Astrocyte (in vitro differentiated cells and primary cell): ENCODE data around the gene MTERF4. TPM values are rescaled to one million over a fixed set of nuclear protein-coding genes. Genes with fewer than 3 reads are reported as not detected.

ENCODE experiments used
- DNase-seq: peaks from one replicate; pipeline ENCODE4 v3.0.0-alpha.2; 2010; ENCODE audit warnings: low read depth
- FAIRE-seq: peaks from 2 replicates; lab custom pipeline; 2011; peaks lifted over from hg19 to GRCh38; lab: Jason Lieb, UNC
- H2AFZ ChIP-seq: 2 replicates; pipeline ENCODE4 v1.6.0; 2012; ENCODE audit warnings: low read depth, low read length, inconsistent platforms
- H3K27ac ChIP-seq: 2 replicates; pipeline ENCODE4 v1.5.1; 2011; ENCODE audit warnings: low read depth, low read length, inconsistent platforms
- H3K27me3 ChIP-seq: 2 replicates; pipeline ENCODE4 v1.6.0; 2011; ENCODE audit warnings: low read length, inconsistent platforms; ENCODE audit not compliant: insufficient read depth
- H3K36me3 ChIP-seq: 2 replicates; pipeline ENCODE4 v1.5.1; 2011; ENCODE audit warnings: low read length, inconsistent platforms; ENCODE audit not compliant: insufficient read depth
- H3K4me1 ChIP-seq: 2 replicates; pipeline ENCODE4 v1.5.1; 2011; ENCODE audit warnings: low read length, inconsistent platforms; ENCODE audit not compliant: insufficient read depth
- H3K4me2 ChIP-seq: 2 replicates; pipeline ENCODE4 v1.6.0; 2012; ENCODE audit warnings: low read length, inconsistent platforms
- H3K4me3 ChIP-seq: 2 replicates; pipeline ENCODE4 v1.5.1; 2011; ENCODE audit warnings: low read depth, mild to moderate bottlenecking, low read length, inconsistent platforms; ENCODE audit not compliant: insufficient read depth
- H3K79me2 ChIP-seq: 2 replicates; pipeline ENCODE4 v1.6.0; 2012; ENCODE audit warnings: mild to moderate bottlenecking, low read length, inconsistent platforms; ENCODE audit not compliant: insufficient read depth
- H3K9ac ChIP-seq: 2 replicates; pipeline ENCODE4 v1.6.0; 2012; ENCODE audit warnings: mild to moderate bottlenecking, low read length, inconsistent platforms
- H3K9me3 ChIP-seq: 2 replicates; pipeline ENCODE4 v1.5.1; 2012; ENCODE audit warnings: low read depth, mild to moderate bottlenecking, low read length, inconsistent platforms; ENCODE audit not compliant: insufficient read depth
- H4K20me1 ChIP-seq: 2 replicates; pipeline ENCODE4 v1.6.0; 2012; ENCODE audit warnings: low read length, inconsistent platforms; ENCODE audit not compliant: insufficient read depth
- H3K27ac Mint-ChIP-seq: one replicate; pipeline ENCODE4 v1.8.0; 2021; ENCODE audit warnings: mild to moderate bottlenecking, mixed read lengths; ENCODE audit not compliant: unreplicated experiment
- H3K27me3 Mint-ChIP-seq: one replicate; pipeline ENCODE4 v1.8.0; 2021; ENCODE audit warnings: low read depth, mixed read lengths; ENCODE audit not compliant: unreplicated experiment
- H3K36me3 Mint-ChIP-seq: one replicate; pipeline ENCODE4 v1.8.0; 2021; ENCODE audit warnings: low read depth, mixed read lengths; ENCODE audit not compliant: unreplicated experiment
- H3K4me1 Mint-ChIP-seq: one replicate; pipeline ENCODE4 v1.8.0; 2021; ENCODE audit warnings: low read depth, mixed read lengths; ENCODE audit not compliant: unreplicated experiment
- H3K4me3 Mint-ChIP-seq: one replicate; pipeline ENCODE4 v1.8.0; 2021; ENCODE audit warnings: mild to moderate bottlenecking, moderate library complexity, mixed read lengths; ENCODE audit not compliant: unreplicated experiment
- H3K9me3 Mint-ChIP-seq: one replicate; pipeline ENCODE4 v1.8.0; 2021; ENCODE audit warnings: mild to moderate bottlenecking, mixed read lengths; ENCODE audit not compliant: unreplicated experiment
- CTCF ChIP-seq: IDR thresholded peaks from 2 replicates; pipeline ENCODE4 v1.5.1; 2011; ENCODE audit warnings: low read depth, mild to moderate bottlenecking, inconsistent platforms, low read length, moderate library complexity; ENCODE audit not compliant: insufficient read depth
- EZH2 ChIP-seq: IDR thresholded peaks from 2 replicates; pipeline ENCODE4 v1.6.1; 2012; ENCODE audit warnings: mild to moderate bottlenecking, low read length, inconsistent platforms; ENCODE audit not compliant: insufficient read depth
- total RNA-seq: library from RNA; stranded (reverse); gene quantifications from 2 replicates; pipeline ENCODE4 v1.2.1, GENCODE V29; 2021

MTERF4 gene
- total RNA-seq, 1 donor from 2014 or later: 26.3 TPM

- H2AFZ ChIP-seq: no peak overlapping the region
- H3K79me2 ChIP-seq: no peaks in the 10 kb centered on the region
- no peaks in the 10 kb centered on the region for H3K9me3 ChIP-seq
- Mint-ChIP-seq H3K9me3 (no peaks in the 10 kb centered on the region), H3K27ac (no peak overlapping the region), H3K4me3 (no peak overlapping the region), H3K4me1 (no peaks in the 10 kb centered on the region), H3K27me3 (peaks cover 3% of the 10 kb centered on the region), H3K36me3 (peaks cover 2% of the 10 kb centered on the region)
- no peak overlapping the region for H3K4me3 ChIP-seq
- no peaks in the 10 kb centered on the region for H4K20me1 ChIP-seq
- no peaks in the 10 kb centered on the region for H3K27me3 ChIP-seq
- H3K4me2 ChIP-seq: no peak overlapping the region
- no peaks in the 10 kb centered on the region for H3K4me1 ChIP-seq
- no peak for TF ChIP-seq CTCF
- TF ChIP-seq EZH2: no peak
- FAIRE-seq: no peak
- no peak for DNase-seq
- no peaks in the 10 kb centered on the region for H3K36me3 ChIP-seq
- H3K27ac ChIP-seq: no peak overlapping the region
- no peak overlapping the region for H3K9ac ChIP-seq
Measured at GRCh38 chr2:241110607-241111439, 8.7 kb upstream of the MTERF4 start.

- no peak overlapping the region for H3K27ac Mint-ChIP-seq
- no peak for TF ChIP-seq EZH2
- TF ChIP-seq CTCF: no peak
- H3K4me2 ChIP-seq: no peak overlapping the region
- H2AFZ ChIP-seq: no peak overlapping the region
- H3K9me3 Mint-ChIP-seq: no peaks in the 10 kb centered on the region
- H3K4me3 Mint-ChIP-seq: no peak overlapping the region
- DNase-seq (no peak), FAIRE-seq (no peak)
- no peaks in the 10 kb centered on the region for H3K27me3 ChIP-seq
- no peaks in the 10 kb centered on the region for H3K79me2 ChIP-seq
- no peak overlapping the region for H3K27ac ChIP-seq
- H3K4me1 ChIP-seq: no peaks in the 10 kb centered on the region
- no peaks in the 10 kb centered on the region for H3K9me3 ChIP-seq
- H3K36me3 Mint-ChIP-seq: peaks cover 2% of the 10 kb centered on the region
- H3K4me3 ChIP-seq: no peak overlapping the region
- H3K27me3 Mint-ChIP-seq: peaks cover 3% of the 10 kb centered on the region
- no peaks in the 10 kb centered on the region for H3K36me3 ChIP-seq
- H4K20me1 ChIP-seq: no peaks in the 10 kb centered on the region
- H3K4me1 Mint-ChIP-seq: no peaks in the 10 kb centered on the region
- no peak overlapping the region for H3K9ac ChIP-seq
Measured at GRCh38 chr2:241110089-241110606, 8.1 kb upstream of the MTERF4 start.
